Stimulated activated CD8-positive, alpha-beta memory T cell treated with anti-CD3 and anti-CD28 coated beads, Interleukin-15, amount 100 ng/mL, for 24 hours (primary cell): Measurements from ENCODE around the gene OSBPL6.
"Not testable (repeated sequence)": the region's sequence is repeated elsewhere in the genome, so short reads cannot be mapped to it uniquely, and the experiment has no call there.

Source experiments
- DNase-seq: peaks from one replicate; pipeline ENCODE4 v3.0.0-alpha.2; 2020; ENCODE audit warnings: low read depth

Gene OSBPL6

DNA sequence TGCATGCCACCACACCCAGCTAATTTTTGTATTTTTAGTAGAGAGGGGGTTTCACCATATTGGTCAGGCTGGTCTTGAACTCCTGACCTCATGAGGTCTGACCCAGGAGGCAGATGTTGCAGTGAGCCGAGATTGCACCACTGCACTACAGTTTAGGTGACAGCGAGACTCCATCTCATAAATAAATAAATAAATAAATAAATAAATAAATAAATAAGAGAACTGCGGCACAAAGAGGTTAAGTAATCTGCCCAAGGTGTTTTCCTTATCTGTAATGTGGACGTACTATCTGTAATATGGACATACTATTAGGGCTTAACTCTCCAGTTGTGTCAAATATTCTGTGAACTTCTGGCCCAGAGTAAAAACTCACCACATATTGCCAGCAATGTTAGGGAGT lies 4.1 kb downstream of the OSBPL6 start:
- DNase-seq, result not testable (repeated sequence)

DNA sequence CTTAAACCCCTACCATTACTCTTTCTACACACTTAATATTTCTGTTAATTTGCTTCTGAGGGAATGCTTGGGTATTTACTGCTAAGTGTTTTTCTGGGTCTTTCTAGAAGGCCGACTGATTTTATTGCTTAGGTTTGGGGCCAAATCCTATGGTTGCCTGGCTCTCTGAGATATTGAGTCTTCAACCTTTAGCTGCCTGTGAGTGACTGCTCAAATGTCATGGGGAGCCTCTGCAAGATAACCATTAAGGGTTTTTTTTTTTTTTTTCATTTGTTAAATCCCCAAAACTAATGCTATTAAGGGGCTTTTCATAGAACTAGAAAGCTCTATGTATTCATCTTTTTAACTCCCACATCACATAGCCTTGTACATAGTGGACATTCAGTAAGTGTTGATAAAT lies 5.0 kb downstream of the OSBPL6 start:
- no peak for DNase-seq

DNA sequence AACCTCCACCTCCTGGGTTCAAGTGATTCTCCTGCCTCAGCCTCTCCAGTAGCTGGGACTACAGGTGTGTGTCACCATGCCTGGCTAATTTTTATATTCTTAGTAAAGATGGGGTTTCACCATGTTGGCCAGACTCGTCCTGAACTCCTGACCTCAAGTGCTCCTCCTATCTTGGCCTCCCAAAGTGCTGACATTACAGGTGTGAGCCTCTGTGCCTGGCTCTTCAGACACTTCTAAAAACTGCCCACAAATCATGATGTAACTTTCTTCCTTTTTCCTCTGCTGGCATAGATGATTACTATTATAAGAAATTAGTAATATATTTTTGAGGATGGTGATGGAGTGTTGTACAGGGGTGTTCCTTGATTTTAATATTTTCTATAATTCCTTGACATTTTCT lies 6.0 kb downstream of the OSBPL6 start:
- DNase-seq, result no peak

DNA sequence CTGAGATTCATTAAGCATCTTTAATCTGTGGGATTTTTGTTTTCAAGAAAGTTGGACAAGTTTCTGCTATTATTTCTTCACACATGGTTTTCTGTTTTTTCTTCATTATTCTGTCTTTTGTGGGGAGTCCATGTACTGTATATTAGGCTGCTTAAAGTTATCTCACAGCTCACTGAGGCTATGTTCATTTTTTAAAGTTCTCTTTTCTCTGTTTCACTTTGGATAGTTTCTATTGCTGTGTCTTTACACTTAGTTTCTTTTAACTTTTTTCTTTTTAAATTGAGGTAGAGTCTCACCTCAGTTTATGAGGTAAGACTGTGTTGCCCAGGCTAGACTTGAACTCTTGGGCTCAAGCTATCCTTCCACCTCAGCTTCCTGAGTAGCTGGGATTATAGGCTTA lies 8.6 kb downstream of the OSBPL6 start:
- DNase-seq, result no peak

DNA sequence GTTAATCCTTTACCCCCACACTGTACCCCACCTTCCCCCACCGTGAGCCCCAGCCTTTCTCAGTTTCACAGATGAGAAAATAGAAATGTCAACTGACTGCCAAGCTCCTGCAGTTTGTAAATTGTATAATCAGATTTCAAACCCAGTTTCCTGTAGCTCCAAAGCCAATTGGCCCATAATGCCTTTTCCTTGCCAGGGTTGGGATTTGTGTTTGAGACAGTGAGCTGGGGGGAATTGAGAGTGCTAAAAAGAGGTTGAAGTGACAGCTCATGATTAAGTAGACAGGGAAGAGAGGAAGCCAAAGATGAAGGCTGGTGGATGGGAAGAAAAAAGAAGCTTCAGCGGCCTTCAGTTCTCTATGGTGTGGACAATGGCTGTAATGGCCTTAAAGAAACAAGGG lies 10.7 kb downstream of the OSBPL6 start:
- no peak for DNase-seq

DNA sequence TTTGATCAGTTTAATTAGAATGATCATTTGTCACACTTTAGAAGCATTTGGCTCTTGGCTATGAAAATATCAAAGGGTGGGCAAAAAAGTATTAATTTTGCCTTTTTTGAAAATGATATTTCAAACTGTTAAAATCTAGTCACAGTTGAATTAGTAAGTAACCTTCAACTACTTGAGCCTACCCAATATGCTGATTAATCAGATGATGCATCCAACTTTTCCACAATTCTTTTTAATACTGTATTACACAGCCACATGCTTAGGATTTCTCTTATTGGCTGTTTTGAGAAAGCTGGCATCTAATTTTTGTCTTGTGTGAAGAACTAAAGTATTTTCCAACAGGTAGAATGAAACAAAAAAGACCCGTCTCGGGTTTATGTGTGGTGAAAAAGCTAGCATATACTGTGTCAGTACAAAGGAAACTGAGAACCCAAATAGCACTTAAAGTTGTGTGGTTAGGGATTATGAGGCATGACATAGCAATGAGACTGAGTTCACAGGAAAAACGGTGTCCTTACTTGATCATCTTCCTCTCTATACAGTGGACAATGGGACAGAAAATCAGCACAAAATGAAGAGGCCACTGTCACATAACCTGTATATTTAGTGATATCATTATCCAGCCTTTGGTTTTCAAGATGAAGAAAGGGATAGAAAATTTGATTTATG lies 11.7 kb downstream of the OSBPL6 start:
- no peak for DNase-seq

DNA sequence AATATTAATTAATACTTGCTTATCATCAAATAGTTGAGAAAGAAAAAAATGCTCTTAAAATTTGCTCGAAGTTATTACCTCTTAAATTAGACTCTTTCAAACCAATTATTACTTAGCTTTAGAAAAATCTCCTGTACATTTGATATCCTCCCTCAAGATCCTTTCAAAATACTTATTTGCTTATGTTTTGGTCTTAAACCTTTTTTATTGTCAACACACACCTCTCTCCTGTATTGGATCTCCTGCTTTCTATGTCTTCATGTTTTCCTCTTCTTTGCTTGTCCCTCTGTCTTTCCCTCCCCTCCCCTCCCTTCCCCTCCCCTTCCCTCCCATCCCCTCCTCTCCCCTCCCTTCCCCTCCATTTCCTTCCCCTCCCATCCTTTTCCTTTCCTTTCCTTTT lies 14.0 kb downstream of the OSBPL6 start:
- no peak for DNase-seq

DNA sequence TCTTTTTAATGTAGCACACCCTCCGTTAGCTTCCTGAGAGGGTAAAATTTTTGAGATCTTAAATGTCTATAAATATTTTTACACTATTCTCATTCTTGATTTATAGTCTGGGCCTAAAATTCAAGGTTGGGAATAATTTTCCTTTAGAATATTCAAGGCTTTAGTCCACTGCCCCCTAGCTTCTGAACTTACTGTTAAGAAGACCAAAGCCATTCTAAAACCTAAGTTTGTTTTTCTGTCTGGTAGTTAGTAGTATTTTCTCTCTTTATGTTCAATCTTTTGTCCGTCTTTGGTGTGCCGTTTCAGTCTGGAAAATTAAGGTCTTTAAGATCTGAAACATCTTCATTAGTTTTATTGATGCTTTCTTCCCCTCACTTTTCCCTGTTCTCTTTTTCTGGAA lies 14.5 kb downstream of the OSBPL6 start:
- no peak for DNase-seq

DNA sequence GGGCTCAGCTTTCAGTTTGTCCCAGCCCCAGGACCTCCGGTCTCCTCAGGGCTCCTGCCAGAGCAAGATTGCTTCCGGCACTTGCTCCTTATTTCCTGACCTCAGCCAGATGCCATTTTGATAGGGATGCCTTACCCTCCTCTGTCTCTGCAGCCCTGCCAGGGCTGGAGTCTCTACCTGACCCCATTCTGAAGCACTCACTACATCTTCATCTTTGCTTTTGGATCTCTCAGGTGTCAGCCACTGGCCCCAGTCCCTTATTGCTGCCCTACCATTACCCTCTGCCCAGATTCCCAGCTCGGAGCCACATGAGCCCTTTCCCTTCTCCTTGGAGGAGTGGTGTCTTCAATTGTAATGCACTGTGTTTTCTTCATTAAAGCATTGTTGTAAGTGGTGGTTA lies 17.1 kb downstream of the OSBPL6 start:
- no peak for DNase-seq

DNA sequence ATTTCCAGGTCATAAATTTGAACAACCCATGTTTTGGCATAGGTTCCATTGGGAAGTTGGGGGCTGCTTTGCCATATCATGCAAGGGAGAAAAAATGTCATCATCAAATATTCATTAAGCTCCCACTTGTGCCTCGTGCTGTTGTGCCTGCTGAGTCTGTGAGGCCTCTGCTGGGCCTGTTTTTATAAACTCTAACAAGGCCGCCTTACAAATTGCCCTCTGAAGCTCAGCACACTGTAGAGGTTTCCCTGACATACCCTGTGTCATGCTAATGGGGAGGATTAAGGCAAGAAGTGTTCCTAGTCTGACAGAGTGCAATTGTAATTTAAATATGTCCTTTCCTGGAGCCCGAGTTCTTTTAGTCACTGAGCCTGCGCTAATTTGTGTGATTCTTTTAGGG lies 17.6 kb downstream of the OSBPL6 start:
- no peak for DNase-seq

DNA sequence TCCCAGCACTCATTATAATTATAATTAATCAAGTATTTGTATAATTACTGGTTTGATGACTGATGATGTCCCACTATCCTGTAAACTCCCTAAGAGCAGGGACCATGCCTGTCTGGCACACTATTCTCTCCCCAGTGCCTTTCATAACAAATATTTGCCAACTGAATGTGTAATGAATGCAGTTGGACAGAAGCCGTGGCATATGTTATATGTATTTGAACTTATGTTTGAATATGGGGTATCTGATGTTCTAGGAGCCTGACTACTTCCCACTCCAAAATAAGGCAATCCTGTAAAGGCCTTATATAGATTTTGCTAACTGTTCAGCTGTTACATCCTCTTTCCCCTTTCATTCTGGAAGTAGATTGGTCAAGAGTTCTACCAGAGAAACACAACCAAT lies 19.7 kb downstream of the OSBPL6 start:
- no peak for DNase-seq

DNA sequence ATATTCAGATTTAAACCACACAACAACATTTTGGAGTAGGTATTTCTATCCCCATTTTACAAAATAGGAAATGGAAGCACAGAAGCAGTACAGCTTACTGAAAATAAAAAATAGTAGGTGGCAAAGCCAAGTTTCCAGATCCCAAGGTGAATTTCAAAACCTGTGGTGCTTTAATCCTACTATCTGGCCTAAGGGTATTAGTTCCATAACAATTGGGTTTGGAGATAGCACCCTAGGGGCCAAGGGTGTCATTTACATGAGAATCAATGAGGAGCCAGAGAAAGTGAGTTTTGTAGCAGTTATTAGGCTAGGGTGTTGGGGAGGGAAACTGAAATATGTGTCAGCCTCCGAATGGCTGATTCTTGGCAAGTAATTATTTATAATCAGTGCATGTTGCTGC lies 24.9 kb downstream of the OSBPL6 start:
- DNase-seq, result no peak

DNA sequence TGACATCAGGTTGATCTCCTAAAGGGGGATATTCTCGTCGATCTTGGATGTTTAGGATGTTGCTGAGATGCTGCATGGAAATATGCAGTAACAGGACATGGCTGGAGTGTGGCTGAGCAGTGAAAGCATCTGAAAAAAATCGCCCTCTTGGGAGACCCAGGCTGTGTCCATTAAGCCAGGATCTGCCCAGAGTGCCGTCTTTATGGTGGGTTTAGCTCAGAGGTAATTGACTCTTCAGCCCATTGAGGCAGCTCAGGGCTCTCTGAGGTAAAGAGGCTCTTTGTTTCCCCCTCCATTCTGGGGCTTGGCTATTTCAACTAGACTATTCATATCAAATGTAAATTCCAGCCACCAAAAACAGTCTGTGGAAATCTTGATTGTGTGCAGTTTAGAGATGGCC lies 26.5 kb downstream of the OSBPL6 start:
- DNase-seq, result no peak

DNA sequence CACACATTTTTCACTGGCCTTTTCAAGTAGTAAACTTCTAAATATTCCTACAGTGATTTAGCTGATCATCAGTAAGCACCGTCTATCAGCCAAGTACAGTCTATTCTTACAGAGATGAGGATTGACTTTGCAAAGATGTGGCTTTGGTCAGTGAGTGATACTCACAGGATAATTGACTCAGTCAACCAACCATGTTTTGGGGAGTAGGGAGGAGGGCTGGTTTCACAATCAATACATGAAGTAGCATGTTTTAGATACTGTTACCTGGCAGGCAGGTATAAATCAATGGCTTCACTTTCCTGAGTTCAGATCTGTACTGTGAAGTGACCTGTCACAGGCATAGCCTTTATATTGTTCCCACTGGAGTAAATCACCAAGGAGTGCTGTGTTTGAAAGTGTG lies 27.2 kb downstream of the OSBPL6 start:
- DNase-seq, result no peak

DNA sequence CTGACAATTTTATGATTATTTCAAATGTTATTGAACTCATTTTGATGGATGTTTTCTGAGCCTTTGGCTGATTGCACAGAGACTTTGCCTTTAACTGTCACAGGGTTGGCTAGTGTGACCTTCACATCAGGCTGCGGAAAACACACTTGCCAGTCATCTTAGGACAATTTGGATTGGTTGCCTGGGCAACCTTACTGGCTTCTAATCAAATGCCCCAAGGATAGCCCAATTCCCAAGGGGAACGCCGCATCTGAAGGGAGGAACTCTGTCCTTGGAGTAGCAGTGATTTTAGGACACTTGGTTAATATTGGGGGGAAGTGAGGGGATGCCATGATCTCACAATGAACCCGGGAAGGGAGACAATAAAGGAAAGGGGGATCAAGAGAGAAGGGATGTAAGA lies 29.5 kb downstream of the OSBPL6 start:
- DNase-seq, result no peak

DNA sequence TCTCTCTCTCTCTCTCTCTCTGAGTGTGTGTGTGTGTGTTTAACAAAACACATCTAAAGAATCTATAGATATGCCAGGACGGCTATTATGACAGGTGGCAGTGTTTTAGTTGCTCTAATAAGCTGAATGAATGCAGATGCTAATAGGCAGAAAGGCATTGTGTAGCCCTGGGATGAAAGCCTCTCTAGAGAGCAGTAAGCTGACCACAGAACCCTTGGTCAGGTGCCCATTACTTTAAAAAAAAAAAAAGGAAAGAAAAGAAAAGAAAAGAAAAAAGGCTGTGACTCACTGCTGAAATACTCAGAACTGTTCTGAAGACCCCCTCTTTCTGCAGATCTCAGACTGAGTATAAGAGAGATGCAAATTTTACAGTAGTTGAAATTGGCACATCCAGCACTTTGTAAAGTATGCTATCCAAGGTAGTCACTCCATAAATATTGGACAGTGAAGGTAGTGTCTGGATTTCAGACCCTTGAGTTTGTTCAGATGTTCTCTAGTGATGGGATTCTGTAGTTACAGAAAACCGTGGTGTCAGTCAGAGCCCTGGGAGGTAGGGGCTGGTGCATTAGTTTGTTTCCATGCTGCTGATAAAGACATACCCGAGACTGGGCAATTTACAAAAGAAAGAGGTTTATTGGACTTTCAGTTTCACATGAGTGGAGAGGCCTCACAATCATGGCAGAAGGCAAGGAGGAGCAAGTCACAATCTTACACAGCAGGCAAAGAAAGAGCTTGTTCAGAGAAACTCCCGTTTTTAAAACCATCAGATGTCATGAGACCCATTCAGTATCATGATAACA lies 30.9 kb downstream of the OSBPL6 start:
- no peak for DNase-seq

DNA sequence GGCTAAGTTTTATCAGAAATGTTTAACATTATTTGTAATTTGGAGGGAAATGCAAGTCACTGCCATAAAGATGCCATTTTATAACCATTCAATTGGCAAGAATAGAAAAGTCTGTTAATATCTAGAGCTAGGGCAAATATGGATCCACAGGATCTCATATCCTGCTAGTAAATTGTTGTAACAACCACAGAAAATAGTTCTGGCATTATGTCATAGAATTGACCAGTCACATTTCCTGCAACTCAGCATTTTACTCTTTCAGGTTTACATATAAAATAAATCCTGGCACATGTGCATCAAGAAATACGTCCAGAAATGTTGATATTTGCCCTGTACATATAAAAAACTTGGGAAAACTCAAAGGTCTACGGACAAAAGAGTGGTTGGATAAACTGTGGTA lies 32.9 kb downstream of the OSBPL6 start:
- DNase-seq, result no peak

DNA sequence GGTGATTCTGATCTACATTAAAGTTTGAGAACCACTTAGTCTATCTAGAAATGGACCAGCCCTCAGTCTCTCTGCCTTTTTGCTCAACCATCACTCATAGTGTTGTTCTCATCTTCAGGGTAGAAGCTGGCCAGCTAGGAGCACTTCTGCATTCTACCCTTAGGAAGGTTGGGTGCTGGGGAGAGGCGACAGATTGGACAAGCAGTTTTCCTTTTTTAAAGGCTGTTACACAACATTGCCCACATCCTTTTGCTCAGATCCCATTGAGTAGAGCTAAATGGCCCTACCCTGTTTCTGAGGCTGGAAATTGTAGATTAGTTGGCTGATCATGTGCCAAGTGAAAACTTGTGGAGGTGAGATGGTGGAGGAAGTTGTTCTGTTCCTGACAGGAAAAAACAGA lies 35.6 kb downstream of the OSBPL6 start:
- no peak for DNase-seq

DNA sequence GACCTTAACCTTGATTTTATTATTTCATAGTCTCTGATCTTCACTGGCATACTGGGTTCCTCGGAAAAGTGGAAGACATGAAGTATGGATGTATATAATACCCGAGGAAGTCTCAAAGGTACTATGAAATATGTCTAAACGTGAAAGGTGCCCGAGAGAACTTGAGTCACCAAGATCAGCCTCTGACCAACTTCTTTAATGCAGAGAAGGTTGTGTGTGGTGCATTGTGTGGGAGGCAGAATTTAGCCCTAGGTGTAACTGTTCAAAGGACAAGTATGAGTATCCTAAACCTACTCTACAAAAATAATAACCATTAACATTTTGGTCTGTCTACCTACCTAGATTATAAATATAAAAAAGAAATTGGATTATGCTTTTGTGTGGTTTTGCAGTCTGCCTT lies 36.1 kb downstream of the OSBPL6 start:
- no peak for DNase-seq

DNA sequence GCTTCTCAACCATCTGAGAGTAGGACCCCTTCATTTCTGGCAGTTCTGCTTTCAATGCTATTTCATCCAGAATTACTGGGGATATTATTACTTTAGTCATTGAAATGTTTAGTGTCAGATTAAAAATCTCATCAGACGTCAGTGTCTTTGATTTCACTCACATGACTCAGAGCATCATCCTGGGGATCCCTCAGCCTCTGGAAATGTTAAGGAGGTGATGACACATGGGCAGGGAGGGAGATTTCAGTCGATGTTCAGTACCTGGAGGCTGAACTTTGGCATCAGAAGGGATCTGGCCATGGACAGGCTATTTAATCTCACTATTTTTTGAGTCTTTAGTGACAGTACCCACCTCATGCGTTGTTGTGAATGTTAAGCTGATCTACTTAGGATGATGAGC lies 39.1 kb downstream of the OSBPL6 start:
- no peak for DNase-seq

DNA sequence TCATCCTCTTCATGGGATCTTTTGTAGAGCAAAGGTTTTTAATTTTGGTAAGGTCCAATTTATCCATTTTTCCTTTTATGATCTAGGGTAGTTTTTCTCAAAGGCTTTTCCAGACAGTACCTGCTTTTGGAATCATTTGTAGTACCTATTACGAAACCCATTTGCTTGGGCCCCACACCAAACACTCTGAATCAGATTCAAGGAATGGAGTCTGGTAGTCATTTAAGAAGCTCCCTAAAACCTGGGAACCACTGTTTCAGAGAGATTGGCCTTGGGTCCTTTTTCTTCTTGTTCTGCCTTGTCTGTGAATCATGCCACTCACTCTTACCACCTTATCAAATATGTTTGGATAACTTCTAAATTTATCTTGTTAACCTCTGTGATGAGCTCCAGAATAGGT lies 40.3 kb downstream of the OSBPL6 start:
- DNase-seq, result no peak

DNA sequence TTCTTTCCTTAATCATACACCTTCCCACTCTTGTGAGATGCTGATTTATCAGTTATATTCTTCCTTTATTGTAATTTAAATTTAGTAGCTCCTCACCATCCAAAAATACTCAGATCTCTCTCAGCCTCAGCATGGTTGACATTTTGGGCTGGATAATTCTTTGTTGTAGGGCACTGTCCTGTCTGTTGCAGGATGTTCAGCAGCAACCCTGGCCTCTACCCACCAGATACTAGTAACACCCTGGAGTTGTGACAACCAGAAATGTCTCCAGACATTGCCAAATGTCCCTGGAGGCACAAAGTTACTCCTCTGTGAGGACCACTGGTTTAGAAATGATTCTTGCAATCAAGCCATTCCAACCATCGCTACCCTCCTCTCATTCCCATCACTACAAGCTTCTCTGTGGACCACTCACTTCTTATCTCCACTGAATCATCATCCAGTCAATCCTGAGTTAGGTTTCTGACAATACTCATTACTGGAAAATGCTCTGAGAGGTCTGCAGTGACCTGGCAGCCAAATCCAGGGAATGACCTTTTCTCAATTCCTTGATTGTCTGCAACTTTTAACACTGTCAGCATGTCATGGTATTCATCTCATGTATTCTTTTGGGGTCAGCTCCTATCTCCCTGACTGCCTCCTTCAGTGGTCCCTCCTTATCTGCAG lies 43.3 kb downstream of the OSBPL6 start:
- DNase-seq, result no peak

DNA sequence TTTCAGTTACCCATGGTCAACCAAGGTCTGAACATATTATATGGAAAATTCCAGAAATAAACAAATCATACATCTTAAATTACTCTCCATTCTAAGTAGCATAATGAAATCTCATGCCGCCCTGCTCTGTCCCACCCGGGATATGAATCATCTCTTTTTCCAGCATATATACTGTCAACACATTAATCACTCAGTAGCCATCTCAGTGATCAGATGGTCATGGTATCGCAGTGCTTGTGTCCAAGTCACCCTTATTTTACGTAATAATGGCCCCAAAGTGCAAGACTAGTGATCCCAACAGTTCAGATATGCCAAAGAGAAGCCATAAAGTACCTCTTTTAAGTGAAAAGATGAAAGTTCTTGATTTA lies 43.8 kb downstream of the OSBPL6 start:
- no peak for DNase-seq

DNA sequence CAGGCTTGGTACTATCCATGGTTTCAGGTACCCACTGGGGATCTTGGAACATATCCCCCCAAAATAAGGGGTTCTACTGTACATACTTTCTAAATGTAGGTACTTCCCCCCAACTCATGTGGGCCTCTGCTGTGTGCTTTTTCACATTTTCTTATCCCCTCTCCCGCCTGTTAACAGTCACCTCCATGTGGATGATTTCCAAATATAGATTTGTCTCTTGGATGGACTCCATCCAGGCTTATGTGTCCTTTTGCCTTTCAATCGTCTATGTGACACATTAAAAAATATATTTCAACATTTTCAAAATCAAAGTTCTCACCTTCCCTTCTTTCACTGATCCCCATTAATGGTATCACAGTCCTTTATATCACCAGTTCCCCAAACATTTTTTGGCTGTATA lies 44.4 kb downstream of the OSBPL6 start:
- no peak for DNase-seq
